Ureter (tissue), 1 donor: ENCODE data around the gene PLA2G2A. TPM values are rescaled to one million over a fixed set of nuclear protein-coding genes. Genes with fewer than 3 reads are reported as not detected.

Source experiments
- DNase-seq: peaks from one replicate; pipeline ENCODE4 v3.0.0-alpha.2; 2020; ENCODE audit warnings: low spot score
- total RNA-seq: library from RNA; stranded (reverse); gene quantifications from one replicate; pipeline ENCODE4 v1.2.4, GENCODE V29; 2023
- donor health status: DM: yes; HTN: yes; CAD: no.

PLA2G2A gene
- total RNA-seq, 1 donor from 2014 or later: 165 TPM

GRCh38 chr1:19973616-19974015 is 5.8 kb downstream of the PLA2G2A start:
- DNase-seq: no peak

- DNase-seq: no peak
Measured at GRCh38 chr1:19971664-19972063, 7.8 kb downstream of the PLA2G2A start.

- no peak for DNase-seq
Measured at GRCh38 chr1:19969898-19970660, 9.3 kb downstream of the PLA2G2A start.

- DNase-seq: no peak
Measured at GRCh38 chr1:19967808-19968207, 11.6 kb downstream of the PLA2G2A start.

GRCh38 chr1:19964542-19964941 is 14.9 kb downstream of the PLA2G2A start:
- DNase-seq: no peak

- no peak for DNase-seq
Measured at GRCh38 chr1:19963636-19964035, 15.8 kb downstream of the PLA2G2A start.

GRCh38 chr1:19960591-19960990 is 18.8 kb downstream of the PLA2G2A start:
- no peak for DNase-seq

- no peak for DNase-seq
Measured at GRCh38 chr1:19957779-19958178, 21.6 kb downstream of the PLA2G2A start.

GRCh38 chr1:19955534-19956170 is 23.8 kb downstream of the PLA2G2A start:
- DNase-seq: no peak

- no peak for DNase-seq
Measured at GRCh38 chr1:19954059-19954458, 25.4 kb downstream of the PLA2G2A start.

- no peak for DNase-seq
Measured at GRCh38 chr1:19949016-19949415, 30.4 kb downstream of the PLA2G2A start.

GRCh38 chr1:19946971-19947370 is 32.4 kb downstream of the PLA2G2A start:
- DNase-seq: no peak

GRCh38 chr1:19946331-19946751 is 33.1 kb downstream of the PLA2G2A start:
- DNase-seq: no peak

GRCh38 chr1:19945914-19946313 is 33.5 kb downstream of the PLA2G2A start:
- no peak for DNase-seq

GRCh38 chr1:19942657-19943056 is 36.8 kb downstream of the PLA2G2A start:
- no peak for DNase-seq

GRCh38 chr1:19942088-19942487 is 37.3 kb downstream of the PLA2G2A start:
- no peak for DNase-seq

GRCh38 chr1:19941206-19941568 is 38.2 kb downstream of the PLA2G2A start:
- DNase-seq: no peak

- no peak for DNase-seq
Measured at GRCh38 chr1:19940486-19941205, 38.8 kb downstream of the PLA2G2A start.

- DNase-seq: no peak
Measured at GRCh38 chr1:19938472-19938871, 40.9 kb downstream of the PLA2G2A start.

GRCh38 chr1:19936061-19936750 is 43.2 kb downstream of the PLA2G2A start:
- no peak for DNase-seq

GRCh38 chr1:19934336-19934735 is 45.1 kb downstream of the PLA2G2A start:
- no peak for DNase-seq

- no peak for DNase-seq
Measured at GRCh38 chr1:19932866-19933265, 46.6 kb downstream of the PLA2G2A start.
